ENCODE results near the gene HBZ. TPM values are rescaled to one million over a fixed set of nuclear protein-coding genes. Genes with fewer than 3 reads are reported as not detected.
A peak's percentile ranks its signal among the peaks of the same experiment; 100 is the strongest.
"Not testable (repeated sequence)": the region's sequence is repeated elsewhere in the genome, so short reads cannot be mapped to it uniquely, and the experiment has no call there.

HBZ gene
- total RNA-seq, 4 donors from 2014 or later = not detected

DNA sequence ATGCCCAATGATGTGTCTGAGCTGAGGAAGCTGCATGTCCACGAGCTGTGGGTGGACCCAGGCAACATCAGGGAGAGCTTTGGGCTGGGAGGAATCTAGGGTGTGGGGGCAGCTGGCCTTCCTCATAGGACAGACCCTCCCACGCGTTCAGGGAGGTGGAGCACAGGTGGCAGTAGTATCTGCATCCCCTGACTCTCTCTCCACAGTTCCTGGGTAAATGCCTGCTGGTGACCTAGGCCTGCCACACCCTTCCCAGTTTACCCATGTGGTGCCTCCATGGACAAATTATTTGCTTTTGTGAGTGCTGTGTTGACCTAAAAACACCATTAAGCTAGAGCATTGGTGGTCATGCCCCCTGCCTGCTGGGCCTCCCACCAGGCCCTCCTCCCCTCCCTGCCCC is 16.6 kb downstream of the HBZ start:
- H3K4me1 ChIP-seq = peaks cover 9 to 17% of the 10 kb centered on the region in 2 donors
- DNase-seq = no peak
- WGBS, 2 donors = 7 to 36% methylated on average over 3 of the region's 3 CpGs
- no peak for TF ChIP-seq POLR2A (IDR thresholded peaks at IDR 0.05)
- TF ChIP-seq, protein P1, sequence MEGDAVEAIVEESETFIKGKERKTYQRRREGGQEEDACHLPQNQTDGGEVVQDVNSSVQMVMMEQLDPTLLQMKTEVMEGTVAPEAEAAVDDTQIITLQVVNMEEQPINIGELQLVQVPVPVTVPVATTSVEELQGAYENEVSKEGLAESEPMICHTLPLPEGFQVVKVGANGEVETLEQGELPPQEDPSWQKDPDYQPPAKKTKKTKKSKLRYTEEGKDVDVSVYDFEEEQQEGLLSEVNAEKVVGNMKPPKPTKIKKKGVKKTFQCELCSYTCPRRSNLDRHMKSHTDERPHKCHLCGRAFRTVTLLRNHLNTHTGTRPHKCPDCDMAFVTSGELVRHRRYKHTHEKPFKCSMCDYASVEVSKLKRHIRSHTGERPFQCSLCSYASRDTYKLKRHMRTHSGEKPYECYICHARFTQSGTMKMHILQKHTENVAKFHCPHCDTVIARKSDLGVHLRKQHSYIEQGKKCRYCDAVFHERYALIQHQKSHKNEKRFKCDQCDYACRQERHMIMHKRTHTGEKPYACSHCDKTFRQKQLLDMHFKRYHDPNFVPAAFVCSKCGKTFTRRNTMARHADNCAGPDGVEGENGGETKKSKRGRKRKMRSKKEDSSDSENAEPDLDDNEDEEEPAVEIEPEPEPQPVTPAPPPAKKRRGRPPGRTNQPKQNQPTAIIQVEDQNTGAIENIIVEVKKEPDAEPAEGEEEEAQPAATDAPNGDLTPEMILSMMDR (IDR thresholded peaks at IDR 0.05) = no peak
- H3K9me3 ChIP-seq = no peaks in the 10 kb centered on the region
- peaks cover 41% of the 10 kb centered on the region for H3K27me3 ChIP-seq
- no peaks in the 10 kb centered on the region for H3K36me3 ChIP-seq
- intact Hi-C loops (cut with DNase I) = no loop called here
- H3K4me3 ChIP-seq (replicated peaks in 1 of 3) = no peak overlapping the region
- no peak overlapping the region for H3K27ac ChIP-seq

DNA sequence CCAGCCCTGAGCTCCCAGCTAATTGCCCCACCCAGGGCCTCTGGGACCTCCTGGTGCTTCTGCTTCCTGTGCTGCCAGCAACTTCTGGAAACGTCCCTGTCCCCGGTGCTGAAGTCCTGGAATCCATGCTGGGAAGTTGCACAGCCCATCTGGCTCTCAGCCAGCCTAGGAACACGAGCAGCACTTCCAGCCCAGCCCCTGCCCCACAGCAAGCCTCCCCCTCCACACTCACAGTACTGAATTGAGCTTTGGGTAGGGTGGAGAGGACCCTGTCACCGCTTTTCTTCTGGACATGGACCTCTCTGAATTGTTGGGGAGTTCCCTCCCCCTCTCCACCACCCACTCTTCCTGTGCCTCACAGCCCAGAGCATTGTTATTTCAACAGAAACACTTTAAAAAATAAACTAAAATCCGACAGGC is 17.7 kb downstream of the HBZ start:
- H3K9me3 ChIP-seq; H3K27ac ChIP-seq; intact Hi-C loops (cut with DNase I); H3K36me3 ChIP-seq; H3K4me3 ChIP-seq (replicated peaks in 1 of 3): not testable (repeated sequence)
- DNase-seq = peak; percentile 21 to 23
- peaks cover 40% of the 10 kb centered on the region for H3K27me3 ChIP-seq
- WGBS, 2 donors = 2% methylated on average over 5 of the region's 5 CpGs
- H3K4me1 ChIP-seq = peaks cover 9 to 16% of the 10 kb centered on the region in 2 donors

DNA sequence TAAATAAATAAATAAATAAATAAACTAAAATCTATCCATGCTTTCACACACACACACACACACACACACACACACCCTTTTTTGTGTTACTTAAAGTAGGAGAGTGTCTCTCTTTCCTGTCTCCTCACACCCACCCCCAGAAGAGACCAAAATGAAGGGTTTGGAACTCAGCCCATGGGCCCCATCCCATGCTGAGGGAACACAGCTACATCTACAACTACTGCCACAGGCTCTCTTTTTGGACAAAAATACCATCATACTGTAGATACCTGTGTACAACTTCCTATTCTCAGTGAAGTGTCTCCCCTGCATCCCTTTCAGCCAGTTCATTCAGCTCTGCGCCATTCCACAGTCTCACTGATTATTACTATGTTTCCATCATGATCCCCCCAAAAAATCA is 18.3 kb downstream of the HBZ start:
- Histone ChIP-seq H3K4me1 (peaks cover 6 to 9% of the 10 kb centered on the region in 2 donors), H3K4me3 (replicated peaks in 1 of 3) (no peak overlapping the region), H3K9me3 (no peaks in the 10 kb centered on the region), H3K36me3 (no peaks in the 10 kb centered on the region), H3K27me3 (peaks cover 33% of the 10 kb centered on the region), H3K27ac (no peak overlapping the region)
- intact Hi-C loops (cut with DNase I) = no loop called here
- TF ChIP-seq, protein P1 (IDR thresholded peaks at IDR 0.05) = no peak
- TF ChIP-seq POLR2A (IDR thresholded peaks at IDR 0.05) = no peak
- no peak for DNase-seq
- WGBS, 2 donors = 48 to 88% methylated on average over 1 of the region's 1 CpG

DNA sequence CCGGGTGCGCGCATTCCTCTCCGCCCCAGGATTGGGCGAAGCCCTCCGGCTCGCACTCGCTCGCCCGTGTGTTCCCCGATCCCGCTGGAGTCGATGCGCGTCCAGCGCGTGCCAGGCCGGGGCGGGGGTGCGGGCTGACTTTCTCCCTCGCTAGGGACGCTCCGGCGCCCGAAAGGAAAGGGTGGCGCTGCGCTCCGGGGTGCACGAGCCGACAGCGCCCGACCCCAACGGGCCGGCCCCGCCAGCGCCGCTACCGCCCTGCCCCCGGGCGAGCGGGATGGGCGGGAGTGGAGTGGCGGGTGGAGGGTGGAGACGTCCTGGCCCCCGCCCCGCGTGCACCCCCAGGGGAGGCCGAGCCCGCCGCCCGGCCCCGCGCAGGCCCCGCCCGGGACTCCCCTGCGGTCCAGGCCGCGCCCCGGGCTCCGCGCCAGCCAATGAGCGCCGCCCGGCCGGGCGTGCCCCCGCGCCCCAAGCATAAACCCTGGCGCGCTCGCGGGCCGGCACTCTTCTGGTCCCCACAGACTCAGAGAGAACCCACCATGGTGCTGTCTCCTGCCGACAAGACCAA is 20.0 kb downstream of the HBZ start, which contains the start of gene HBA2:
TSS of gene HBA2 (plus strand) at position 503 of the 568 bp plus-strand sequence. CDS start at position 540, 37 bp downstream.
- H3K4me3 ChIP-seq (replicated peaks in 1 of 3); DNase-seq; H3K36me3 ChIP-seq; H3K9me3 ChIP-seq; H3K4me1 ChIP-seq; intact Hi-C loops (cut with DNase I); H3K27ac ChIP-seq: not testable (repeated sequence)
- H3K27me3 ChIP-seq = peaks cover 21% of the 10 kb centered on the region
- WGBS, 2 donors = no CpG with 5 or more reads among the region's 74 CpGs

DNA sequence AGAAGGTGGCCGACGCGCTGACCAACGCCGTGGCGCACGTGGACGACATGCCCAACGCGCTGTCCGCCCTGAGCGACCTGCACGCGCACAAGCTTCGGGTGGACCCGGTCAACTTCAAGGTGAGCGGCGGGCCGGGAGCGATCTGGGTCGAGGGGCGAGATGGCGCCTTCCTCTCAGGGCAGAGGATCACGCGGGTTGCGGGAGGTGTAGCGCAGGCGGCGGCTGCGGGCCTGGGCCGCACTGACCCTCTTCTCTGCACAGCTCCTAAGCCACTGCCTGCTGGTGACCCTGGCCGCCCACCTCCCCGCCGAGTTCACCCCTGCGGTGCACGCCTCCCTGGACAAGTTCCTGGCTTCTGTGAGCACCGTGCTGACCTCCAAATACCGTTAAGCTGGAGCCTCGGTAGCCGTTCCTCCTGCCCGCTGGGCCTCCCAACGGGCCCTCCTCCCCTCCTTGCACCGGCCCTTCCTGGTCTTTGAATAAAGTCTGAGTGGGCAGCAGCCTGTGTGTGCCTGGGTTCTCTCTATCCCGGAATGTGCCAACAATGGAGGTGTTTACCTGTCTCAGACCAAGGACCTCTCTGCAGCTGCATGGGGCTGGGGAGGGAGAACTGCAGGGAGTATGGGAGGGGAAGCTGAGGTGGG is 20.9 kb downstream of the HBZ start:
- H3K27ac ChIP-seq; DNase-seq; H3K9me3 ChIP-seq; intact Hi-C loops (cut with DNase I); H3K4me3 ChIP-seq (replicated peaks in 1 of 3); H3K36me3 ChIP-seq; H3K4me1 ChIP-seq: not testable (repeated sequence)
- H3K27me3 ChIP-seq = peaks cover 20% of the 10 kb centered on the region
- WGBS, 2 donors = 7% methylated on average over 10 of the region's 44 CpGs; no CpG with 5 or more reads in 1 of the 2 donors

DNA sequence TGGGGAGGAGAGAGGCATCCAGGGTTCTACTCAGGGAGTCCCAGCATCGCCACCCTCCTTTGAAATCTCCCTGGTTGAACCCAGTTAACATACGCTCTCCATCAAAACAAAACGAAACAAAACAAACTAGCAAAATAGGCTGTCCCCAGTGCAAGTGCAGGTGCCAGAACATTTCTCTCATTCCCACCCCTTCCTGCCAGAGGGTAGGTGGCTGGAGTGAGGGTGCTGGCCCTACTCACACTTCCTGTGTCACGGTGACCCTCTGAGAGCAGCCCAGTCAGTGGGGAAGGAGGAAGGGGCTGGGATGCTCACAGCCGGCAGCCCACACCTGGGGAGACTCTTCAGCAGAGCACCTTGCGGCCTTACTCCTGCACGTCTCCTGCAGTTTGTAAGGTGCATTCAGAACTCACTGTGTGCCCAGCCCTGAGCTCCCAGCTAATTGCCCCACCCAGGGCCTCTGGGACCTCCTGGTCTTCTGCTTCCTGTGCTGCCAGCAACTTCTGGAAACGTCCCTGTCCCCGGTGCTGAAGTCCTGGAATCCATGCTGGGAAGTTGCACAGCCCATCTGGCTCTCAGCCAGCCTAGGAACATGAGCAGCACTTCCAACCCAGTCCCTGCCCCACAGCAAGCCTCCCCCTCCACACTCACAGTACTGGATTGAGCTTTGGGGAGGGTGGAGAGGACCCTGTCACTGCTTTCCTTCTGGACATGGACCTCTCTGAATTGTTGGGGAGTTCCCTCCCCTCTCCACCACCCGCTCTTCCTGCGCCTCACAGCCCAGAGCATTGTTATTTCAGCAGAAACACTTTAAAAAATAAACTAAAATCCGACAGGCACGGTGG is 21.7 kb downstream of the HBZ start:
- intact Hi-C loops (cut with DNase I); H3K27ac ChIP-seq; H3K9me3 ChIP-seq; H3K4me3 ChIP-seq (replicated peaks in 1 of 3); H3K36me3 ChIP-seq; H3K4me1 ChIP-seq: not testable (repeated sequence)
- peak; percentile 26 to 33 for DNase-seq
- WGBS, 2 donors = 0 to 5% methylated on average over 4 to 7 of the region's 13 CpGs
- peaks cover 21% of the 10 kb centered on the region for H3K27me3 ChIP-seq
